Measurements from ENCODE around the gene PLCB4. TPM values are rescaled to one million over a fixed set of nuclear protein-coding genes. Genes with fewer than 3 reads are reported as not detected.

PLCB4 gene
- total RNA-seq, 1 experiment from 2014 or later = 12.6 TPM

DNA sequence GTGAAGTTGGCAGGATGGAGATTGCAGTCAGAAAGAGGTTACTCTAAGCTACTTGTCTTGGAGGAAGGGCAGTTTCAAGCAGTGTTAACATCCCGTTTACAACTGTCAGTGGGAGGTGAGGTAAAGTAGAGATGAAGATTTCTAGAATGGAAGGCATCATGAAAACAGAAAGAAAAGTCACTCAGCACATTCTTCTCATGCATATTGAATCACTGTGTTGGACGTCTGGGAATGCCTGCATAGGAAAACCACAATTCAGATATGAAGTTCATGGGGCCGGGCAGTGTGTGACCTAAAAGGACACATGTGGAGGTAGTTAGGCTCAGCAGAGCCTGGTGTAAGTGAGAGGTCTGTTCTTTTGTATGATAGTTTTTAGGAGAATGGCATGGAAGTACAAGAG is 372.0 kb downstream of the PLCB4 start:
- H3K27me3 Mint-ChIP-seq (ENCODE audit: low read depth) = no peaks in the 10 kb centered on the region; the same call in 1 of the 2 replicates
- CTCF ChIA-PET = interaction anchor here (1.4 to 1.7 kb wide), 2 partner anchors 27 to 33 kb away, joined by 4 to 9 read pairs; no protein-coding TSS in a partner anchor
- H3K27ac Mint-ChIP-seq = no peak overlapping the region
- peaks cover 37% of the 10 kb centered on the region for H3K36me3 Mint-ChIP-seq
- DNase-seq (ENCODE audit: low spot score) (no peak), ATAC-seq (no peak)
- H3K4me1 Mint-ChIP-seq = peaks cover 12% of the 10 kb centered on the region
- H3K4me3 Mint-ChIP-seq = no peak overlapping the region
- POLR2A ChIA-PET = no interaction called here
- peaks cover 23% of the 10 kb centered on the region for H3K9me3 Mint-ChIP-seq
- TF ChIP-seq FOXK1 (CRISPR knock-in tag; IDR thresholded peaks at IDR 0.05) (no peak), ZNF138 (CRISPR knock-in tag; conservative IDR thresholded peaks at IDR 0.05) (no peak), HMGA2 (CRISPR knock-in tag; IDR thresholded peaks at IDR 0.05) (no peak), TEAD1 (CRISPR knock-in tag; IDR thresholded peaks at IDR 0.05) (no peak)
- TF ChIP-seq, protein P1, sequence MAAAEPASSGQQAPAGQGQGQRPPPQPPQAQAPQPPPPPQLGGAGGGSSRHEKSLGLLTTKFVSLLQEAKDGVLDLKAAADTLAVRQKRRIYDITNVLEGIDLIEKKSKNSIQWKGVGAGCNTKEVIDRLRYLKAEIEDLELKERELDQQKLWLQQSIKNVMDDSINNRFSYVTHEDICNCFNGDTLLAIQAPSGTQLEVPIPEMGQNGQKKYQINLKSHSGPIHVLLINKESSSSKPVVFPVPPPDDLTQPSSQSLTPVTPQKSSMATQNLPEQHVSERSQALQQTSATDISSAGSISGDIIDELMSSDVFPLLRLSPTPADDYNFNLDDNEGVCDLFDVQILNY (CRISPR knock-in tag; IDR thresholded peaks at IDR 0.05) = no peak
- TF ChIP-seq, protein P2, sequence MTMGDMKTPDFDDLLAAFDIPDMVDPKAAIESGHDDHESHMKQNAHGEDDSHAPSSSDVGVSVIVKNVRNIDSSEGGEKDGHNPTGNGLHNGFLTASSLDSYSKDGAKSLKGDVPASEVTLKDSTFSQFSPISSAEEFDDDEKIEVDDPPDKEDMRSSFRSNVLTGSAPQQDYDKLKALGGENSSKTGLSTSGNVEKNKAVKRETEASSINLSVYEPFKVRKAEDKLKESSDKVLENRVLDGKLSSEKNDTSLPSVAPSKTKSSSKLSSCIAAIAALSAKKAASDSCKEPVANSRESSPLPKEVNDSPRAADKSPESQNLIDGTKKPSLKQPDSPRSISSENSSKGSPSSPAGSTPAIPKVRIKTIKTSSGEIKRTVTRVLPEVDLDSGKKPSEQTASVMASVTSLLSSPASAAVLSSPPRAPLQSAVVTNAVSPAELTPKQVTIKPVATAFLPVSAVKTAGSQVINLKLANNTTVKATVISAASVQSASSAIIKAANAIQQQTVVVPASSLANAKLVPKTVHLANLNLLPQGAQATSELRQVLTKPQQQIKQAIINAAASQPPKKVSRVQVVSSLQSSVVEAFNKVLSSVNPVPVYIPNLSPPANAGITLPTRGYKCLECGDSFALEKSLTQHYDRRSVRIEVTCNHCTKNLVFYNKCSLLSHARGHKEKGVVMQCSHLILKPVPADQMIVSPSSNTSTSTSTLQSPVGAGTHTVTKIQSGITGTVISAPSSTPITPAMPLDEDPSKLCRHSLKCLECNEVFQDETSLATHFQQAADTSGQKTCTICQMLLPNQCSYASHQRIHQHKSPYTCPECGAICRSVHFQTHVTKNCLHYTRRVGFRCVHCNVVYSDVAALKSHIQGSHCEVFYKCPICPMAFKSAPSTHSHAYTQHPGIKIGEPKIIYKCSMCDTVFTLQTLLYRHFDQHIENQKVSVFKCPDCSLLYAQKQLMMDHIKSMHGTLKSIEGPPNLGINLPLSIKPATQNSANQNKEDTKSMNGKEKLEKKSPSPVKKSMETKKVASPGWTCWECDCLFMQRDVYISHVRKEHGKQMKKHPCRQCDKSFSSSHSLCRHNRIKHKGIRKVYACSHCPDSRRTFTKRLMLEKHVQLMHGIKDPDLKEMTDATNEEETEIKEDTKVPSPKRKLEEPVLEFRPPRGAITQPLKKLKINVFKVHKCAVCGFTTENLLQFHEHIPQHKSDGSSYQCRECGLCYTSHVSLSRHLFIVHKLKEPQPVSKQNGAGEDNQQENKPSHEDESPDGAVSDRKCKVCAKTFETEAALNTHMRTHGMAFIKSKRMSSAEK (CRISPR knock-in tag; IDR thresholded peaks at IDR 0.05; ENCODE audit: borderline replicate concordance) = no peak
- TF ChIP-seq, protein P3, sequence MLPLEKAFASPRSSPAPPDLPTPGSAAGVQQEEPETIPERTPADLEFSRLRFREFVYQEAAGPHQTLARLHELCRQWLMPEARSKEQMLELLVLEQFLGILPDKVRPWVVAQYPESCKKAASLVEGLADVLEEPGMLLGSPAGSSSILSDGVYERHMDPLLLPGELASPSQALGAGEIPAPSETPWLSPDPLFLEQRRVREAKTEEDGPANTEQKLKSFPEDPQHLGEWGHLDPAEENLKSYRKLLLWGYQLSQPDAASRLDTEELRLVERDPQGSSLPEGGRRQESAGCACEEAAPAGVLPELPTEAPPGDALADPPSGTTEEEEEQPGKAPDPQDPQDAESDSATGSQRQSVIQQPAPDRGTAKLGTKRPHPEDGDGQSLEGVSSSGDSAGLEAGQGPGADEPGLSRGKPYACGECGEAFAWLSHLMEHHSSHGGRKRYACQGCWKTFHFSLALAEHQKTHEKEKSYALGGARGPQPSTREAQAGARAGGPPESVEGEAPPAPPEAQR (CRISPR knock-in tag; IDR thresholded peaks at IDR 0.05) = no peak
- TF ChIP-seq, protein P4, sequence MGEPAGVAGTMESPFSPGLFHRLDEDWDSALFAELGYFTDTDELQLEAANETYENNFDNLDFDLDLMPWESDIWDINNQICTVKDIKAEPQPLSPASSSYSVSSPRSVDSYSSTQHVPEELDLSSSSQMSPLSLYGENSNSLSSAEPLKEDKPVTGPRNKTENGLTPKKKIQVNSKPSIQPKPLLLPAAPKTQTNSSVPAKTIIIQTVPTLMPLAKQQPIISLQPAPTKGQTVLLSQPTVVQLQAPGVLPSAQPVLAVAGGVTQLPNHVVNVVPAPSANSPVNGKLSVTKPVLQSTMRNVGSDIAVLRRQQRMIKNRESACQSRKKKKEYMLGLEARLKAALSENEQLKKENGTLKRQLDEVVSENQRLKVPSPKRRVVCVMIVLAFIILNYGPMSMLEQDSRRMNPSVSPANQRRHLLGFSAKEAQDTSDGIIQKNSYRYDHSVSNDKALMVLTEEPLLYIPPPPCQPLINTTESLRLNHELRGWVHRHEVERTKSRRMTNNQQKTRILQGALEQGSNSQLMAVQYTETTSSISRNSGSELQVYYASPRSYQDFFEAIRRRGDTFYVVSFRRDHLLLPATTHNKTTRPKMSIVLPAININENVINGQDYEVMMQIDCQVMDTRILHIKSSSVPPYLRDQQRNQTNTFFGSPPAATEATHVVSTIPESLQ (CRISPR knock-in tag; IDR thresholded peaks at IDR 0.05) = no peak
- TF ChIP-seq, protein P5, sequence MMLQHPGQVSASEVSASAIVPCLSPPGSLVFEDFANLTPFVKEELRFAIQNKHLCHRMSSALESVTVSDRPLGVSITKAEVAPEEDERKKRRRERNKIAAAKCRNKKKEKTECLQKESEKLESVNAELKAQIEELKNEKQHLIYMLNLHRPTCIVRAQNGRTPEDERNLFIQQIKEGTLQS (CRISPR knock-in tag; conservative IDR thresholded peaks at IDR 0.05) = no peak

DNA sequence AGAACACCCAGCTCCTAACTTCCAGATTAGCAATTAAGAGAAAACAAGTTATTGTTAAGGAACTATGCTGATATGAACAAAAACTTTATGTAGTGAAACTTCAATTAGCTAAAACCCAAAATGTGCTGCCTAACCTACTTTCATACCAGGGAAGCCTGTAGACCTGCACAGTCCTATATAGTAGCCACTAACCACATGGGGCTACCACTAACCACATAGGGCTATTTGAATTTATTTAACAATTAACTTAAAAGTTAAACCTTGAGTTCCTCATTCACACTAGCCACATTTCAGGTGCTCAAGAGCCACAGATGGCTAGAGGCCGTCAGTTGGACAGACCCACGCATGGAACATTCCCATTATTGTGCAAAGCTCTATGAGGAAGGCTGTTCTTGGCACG is 373.1 kb downstream of the PLCB4 start:
- ChIA-PET POLR2A (no interaction called here), CTCF (no interaction called here)
- H3K4me1 Mint-ChIP-seq = peaks cover 13% of the 10 kb centered on the region
- DNase-seq (ENCODE audit: low spot score) (no peak), ATAC-seq (no peak)
- H3K36me3 Mint-ChIP-seq = peaks cover 31% of the 10 kb centered on the region
- H3K27me3 Mint-ChIP-seq (ENCODE audit: low read depth) = no peaks in the 10 kb centered on the region; the same call in 1 of the 2 replicates
- H3K4me3 Mint-ChIP-seq = no peak overlapping the region
- peaks cover 23% of the 10 kb centered on the region for H3K9me3 Mint-ChIP-seq
- H3K27ac Mint-ChIP-seq = no peak overlapping the region
- TF ChIP-seq FOXP1 (CRISPR knock-in tag; IDR thresholded peaks at IDR 0.05; ENCODE audit: borderline replicate concordance) (no peak), HMGA2 (CRISPR knock-in tag; IDR thresholded peaks at IDR 0.05) (no peak), ZNF263 (CRISPR knock-in tag; IDR thresholded peaks at IDR 0.05; ENCODE audit: low read depth) (no peak), TEAD4 (CRISPR knock-in tag; IDR thresholded peaks at IDR 0.05) (no peak), ZNF232 (CRISPR knock-in tag; IDR thresholded peaks at IDR 0.05) (no peak), ZNF423 (CRISPR knock-in tag; IDR thresholded peaks at IDR 0.05) (no peak), ELF4 (CRISPR knock-in tag; IDR thresholded peaks at IDR 0.05; ENCODE audit: low read depth) (no peak), ZNF416 (CRISPR knock-in tag; IDR thresholded peaks at IDR 0.05) (no peak), RELA (CRISPR knock-in tag; IDR thresholded peaks at IDR 0.05; ENCODE audit: borderline replicate concordance) (no peak), SP1 (CRISPR knock-in tag; conservative IDR thresholded peaks at IDR 0.05) (no peak), MXD4 (CRISPR knock-in tag; IDR thresholded peaks at IDR 0.05; ENCODE audit: borderline replicate concordance) (no peak), GRHL2 (CRISPR knock-in tag; IDR thresholded peaks at IDR 0.05; ENCODE audit: insufficient replicate concordance, severe bottlenecking) (no peak), ESRRA (CRISPR knock-in tag; IDR thresholded peaks at IDR 0.05; ENCODE audit: borderline replicate concordance) (no peak), SOX15 (CRISPR knock-in tag; IDR thresholded peaks at IDR 0.05) (no peak), FOXK1 (CRISPR knock-in tag; IDR thresholded peaks at IDR 0.05) (no peak), NFYB (CRISPR knock-in tag; conservative IDR thresholded peaks at IDR 0.05; ENCODE audit: low read depth) (no peak), ATF1 (CRISPR knock-in tag; IDR thresholded peaks at IDR 0.05) (no peak)
- TF ChIP-seq, protein P6, sequence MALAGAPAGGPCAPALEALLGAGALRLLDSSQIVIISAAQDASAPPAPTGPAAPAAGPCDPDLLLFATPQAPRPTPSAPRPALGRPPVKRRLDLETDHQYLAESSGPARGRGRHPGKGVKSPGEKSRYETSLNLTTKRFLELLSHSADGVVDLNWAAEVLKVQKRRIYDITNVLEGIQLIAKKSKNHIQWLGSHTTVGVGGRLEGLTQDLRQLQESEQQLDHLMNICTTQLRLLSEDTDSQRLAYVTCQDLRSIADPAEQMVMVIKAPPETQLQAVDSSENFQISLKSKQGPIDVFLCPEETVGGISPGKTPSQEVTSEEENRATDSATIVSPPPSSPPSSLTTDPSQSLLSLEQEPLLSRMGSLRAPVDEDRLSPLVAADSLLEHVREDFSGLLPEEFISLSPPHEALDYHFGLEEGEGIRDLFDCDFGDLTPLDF (CRISPR knock-in tag; IDR thresholded peaks at IDR 0.05) = no peak
- TF ChIP-seq, protein P7, sequence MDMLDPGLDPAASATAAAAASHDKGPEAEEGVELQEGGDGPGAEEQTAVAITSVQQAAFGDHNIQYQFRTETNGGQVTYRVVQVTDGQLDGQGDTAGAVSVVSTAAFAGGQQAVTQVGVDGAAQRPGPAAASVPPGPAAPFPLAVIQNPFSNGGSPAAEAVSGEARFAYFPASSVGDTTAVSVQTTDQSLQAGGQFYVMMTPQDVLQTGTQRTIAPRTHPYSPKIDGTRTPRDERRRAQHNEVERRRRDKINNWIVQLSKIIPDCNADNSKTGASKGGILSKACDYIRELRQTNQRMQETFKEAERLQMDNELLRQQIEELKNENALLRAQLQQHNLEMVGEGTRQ (CRISPR knock-in tag; IDR thresholded peaks at IDR 0.05) = no peak

All from WTC11 (cell line).